Mesothelial cell of epicardium (in vitro differentiated cells): ENCODE measurements around the gene PLCXD3. TPM values are rescaled to one million over a fixed set of nuclear protein-coding genes. Genes with fewer than 3 reads are reported as not detected.

Experiments
- DNase-seq, 2 experiments: peaks; one replicate each; pipeline ENCODE4 v3.0.0; 2021; ENCODE audit warnings: low spot score in 2 of 2; ENCODE audit not compliant: unreplicated experiment in 2 of 2
- H3K27ac Mint-ChIP-seq: 2 replicates; pipeline ENCODE4 v1.8.0; 2021; ENCODE audit warnings: mixed read lengths
- H3K27me3 Mint-ChIP-seq: 2 replicates; pipeline ENCODE4 v1.8.0; 2021; ENCODE audit warnings: low read depth, mixed read lengths
- H3K36me3 Mint-ChIP-seq: 2 replicates; pipeline ENCODE4 v1.8.0; 2021; ENCODE audit warnings: mixed read lengths
- H3K4me1 Mint-ChIP-seq: 2 replicates; pipeline ENCODE4 v1.8.0; 2021; ENCODE audit warnings: mixed read lengths
- H3K4me3 Mint-ChIP-seq: 2 replicates; pipeline ENCODE4 v1.8.0; 2021; ENCODE audit warnings: mild to moderate bottlenecking, moderate library complexity, mixed read lengths
- H3K9me3 Mint-ChIP-seq: 2 replicates; pipeline ENCODE4 v1.8.0; 2021; ENCODE audit warnings: mixed read lengths
- total RNA-seq: library from RNA; stranded (reverse); gene quantifications from 3 replicates; pipeline ENCODE4 v1.2.1, GENCODE V29; 2021
- TF ChIP-seq, protein P1 (sequence below): fragments of 200-600 bp; sonication (generic); IDR thresholded peaks from one replicate; pipeline ENCODE4 v1.5.0; 2021; ENCODE audit warnings: antibody characterized with exemption; ENCODE audit not compliant: unreplicated experiment

The PLCXD3 gene
- total RNA-seq, 1 donor from 2014 or later, result not detected

DNA sequence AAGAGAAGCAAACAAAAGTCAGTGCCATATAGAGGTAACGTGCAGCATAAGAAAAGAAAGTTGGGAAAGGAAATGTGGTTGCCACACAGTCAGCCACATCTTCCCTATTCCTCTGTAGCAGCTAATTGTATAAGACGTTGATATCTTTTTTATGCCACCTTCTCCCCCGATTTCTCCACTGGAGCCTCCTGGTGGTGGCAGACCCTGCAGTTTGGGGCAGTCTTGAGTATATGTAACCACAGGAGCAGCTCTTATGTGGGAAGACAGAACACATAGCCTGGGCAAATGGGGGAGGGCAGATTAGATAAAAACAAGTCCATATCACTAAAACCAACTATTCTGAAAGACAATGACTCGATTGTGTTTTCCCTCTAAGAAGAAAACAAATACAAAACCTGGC is 99.7 kb downstream of the PLCXD3 start:
- Mint-ChIP-seq H3K4me1 (peaks cover 15% of the 10 kb centered on the region), H3K4me3 (no peak overlapping the region), H3K27me3 (no peaks in the 10 kb centered on the region), H3K36me3 (no peaks in the 10 kb centered on the region), H3K9me3 (no peaks in the 10 kb centered on the region), H3K27ac (no peak overlapping the region)
- no peak for DNase-seq
- TF ChIP-seq, protein P1, sequence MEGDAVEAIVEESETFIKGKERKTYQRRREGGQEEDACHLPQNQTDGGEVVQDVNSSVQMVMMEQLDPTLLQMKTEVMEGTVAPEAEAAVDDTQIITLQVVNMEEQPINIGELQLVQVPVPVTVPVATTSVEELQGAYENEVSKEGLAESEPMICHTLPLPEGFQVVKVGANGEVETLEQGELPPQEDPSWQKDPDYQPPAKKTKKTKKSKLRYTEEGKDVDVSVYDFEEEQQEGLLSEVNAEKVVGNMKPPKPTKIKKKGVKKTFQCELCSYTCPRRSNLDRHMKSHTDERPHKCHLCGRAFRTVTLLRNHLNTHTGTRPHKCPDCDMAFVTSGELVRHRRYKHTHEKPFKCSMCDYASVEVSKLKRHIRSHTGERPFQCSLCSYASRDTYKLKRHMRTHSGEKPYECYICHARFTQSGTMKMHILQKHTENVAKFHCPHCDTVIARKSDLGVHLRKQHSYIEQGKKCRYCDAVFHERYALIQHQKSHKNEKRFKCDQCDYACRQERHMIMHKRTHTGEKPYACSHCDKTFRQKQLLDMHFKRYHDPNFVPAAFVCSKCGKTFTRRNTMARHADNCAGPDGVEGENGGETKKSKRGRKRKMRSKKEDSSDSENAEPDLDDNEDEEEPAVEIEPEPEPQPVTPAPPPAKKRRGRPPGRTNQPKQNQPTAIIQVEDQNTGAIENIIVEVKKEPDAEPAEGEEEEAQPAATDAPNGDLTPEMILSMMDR, result no peak

DNA sequence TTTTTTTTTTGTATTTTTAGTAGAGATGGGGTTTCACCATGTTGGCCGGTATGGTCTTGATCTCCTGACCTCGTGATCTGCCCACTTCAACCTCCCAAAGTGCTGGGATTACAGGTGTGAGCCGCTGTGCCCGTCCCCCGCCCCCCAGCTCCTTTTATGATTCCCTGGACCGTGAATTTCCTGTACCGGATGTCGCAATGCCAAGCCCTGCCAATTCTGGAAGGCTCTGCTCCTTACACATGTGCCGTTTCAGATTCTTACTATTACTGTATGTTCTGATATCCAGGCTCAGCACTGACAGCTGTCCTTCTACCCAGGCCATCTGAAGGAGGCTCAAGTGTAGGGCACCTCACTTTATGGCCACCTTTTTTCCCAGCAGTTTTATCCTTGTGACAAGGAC is 100.1 kb downstream of the PLCXD3 start:
- Mint-ChIP-seq H3K9me3 (no peaks in the 10 kb centered on the region), H3K36me3 (no peaks in the 10 kb centered on the region), H3K4me1 (peaks cover 15% of the 10 kb centered on the region), H3K27me3 (no peaks in the 10 kb centered on the region), H3K4me3 (no peak overlapping the region), H3K27ac (no peak overlapping the region)
- TF ChIP-seq, protein P1, result no peak
- no peak for DNase-seq

DNA sequence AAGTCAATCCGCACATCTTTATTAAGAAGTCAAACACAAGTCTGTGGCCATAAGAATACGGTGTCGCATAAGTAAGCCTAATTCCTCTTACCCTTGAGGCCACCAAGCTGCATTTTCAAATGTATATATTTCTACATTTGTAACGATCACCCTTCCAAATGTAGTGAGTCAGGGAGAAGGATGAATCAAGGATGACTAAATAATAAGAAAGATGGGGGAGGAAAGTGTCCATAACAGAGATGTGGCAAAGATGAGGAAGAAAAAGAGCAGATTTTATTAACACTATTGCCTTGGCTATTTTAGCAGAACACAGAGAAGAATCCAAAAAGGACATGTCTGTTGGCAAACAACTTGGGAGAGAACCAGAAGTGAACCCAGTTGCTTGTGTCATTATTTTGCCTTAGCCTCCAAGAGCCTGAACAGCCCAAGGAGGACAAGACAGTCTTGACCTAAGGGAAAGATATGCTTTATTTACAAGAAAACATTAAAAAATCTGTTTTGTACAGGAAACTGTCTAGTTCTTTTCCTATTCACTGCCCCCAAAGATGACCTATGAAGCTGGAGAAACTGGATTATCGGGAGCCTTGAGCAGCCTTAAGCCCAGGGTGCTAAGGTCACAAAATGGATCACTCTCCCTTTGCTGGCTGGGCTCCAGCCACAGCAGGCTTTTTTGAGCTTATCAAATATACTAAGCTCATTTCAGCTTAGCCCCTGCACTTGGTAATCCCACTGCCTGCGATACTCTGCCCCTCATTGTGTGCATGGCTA is 101.5 kb downstream of the PLCXD3 start:
- Mint-ChIP-seq H3K27ac (no peak overlapping the region), H3K9me3 (no peaks in the 10 kb centered on the region), H3K4me3 (no peak overlapping the region), H3K4me1 (peaks cover 15% of the 10 kb centered on the region), H3K27me3 (no peaks in the 10 kb centered on the region), H3K36me3 (no peaks in the 10 kb centered on the region)
- DNase-seq, result no peak
- TF ChIP-seq, protein P1, result no peak

DNA sequence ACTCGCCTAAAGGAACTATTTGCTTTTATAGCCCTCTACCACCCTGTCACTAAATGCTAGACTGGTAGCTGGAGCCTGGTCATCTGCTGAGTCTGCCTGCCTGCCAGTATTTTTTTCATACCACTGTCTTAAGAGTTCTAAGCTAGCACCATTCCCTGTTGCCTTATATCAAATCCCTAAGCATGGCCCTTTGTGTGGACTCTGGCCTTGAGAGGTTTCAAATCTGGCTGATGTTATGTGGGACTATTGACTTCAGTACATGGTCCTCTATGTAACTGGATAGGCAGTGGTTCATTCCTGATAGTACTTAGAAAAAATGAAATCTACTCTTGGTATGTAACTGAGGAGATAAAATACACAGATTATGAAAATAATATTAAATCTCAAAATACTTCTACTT is 103.5 kb downstream of the PLCXD3 start:
- Mint-ChIP-seq H3K36me3 (no peaks in the 10 kb centered on the region), H3K4me3 (no peak overlapping the region), H3K4me1 (peaks cover 3% of the 10 kb centered on the region), H3K9me3 (no peaks in the 10 kb centered on the region), H3K27ac (no peak overlapping the region), H3K27me3 (no peaks in the 10 kb centered on the region)
- no peak for DNase-seq
- TF ChIP-seq, protein P1, result no peak

DNA sequence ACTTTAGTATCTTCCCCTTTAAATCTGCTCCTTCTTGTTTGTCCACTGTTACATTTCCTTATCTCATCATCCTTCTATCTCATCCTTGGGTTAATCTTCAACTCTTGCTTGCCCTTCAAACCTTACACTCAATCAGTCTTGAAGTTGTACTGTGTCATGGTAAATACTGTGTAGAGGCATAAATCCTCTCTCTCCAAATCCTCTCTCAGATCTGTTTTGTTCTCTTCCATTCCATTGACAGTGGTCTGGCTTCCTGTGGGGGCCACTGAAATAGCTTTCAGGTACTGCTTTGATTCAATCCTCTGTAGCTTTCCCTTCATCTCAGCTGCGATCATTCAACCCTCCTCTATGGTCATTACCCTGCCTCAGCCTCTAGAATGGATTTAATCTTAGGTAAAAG is 104.0 kb downstream of the PLCXD3 start:
- no peaks in the 10 kb centered on the region for H3K9me3 Mint-ChIP-seq
- no peak for DNase-seq
- H3K27me3 Mint-ChIP-seq, result no peaks in the 10 kb centered on the region
- TF ChIP-seq, protein P1, result no peak
- no peaks in the 10 kb centered on the region for H3K36me3 Mint-ChIP-seq
- H3K27ac Mint-ChIP-seq, result no peak overlapping the region
- H3K4me3 Mint-ChIP-seq, result no peak overlapping the region
- H3K4me1 Mint-ChIP-seq, result peaks cover 3% of the 10 kb centered on the region

DNA sequence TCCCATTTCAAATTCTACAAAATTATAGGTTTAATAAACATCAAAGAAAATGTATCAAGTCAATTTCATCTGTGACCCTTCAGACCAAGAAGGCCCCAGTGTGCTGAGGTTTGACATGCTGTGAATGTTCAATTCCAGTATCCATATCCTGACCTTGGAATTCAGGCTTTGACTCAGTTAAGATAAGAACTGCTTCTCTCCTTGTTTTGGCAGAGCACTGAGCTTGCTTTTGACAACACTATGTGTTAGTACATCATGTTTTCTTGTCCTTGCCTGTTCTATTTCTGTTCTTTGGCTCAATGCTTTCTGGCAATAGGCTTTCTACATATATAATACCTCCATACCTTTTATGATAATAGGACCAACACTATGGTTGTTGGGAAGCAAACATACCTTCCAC is 105.6 kb downstream of the PLCXD3 start:
- no peak for DNase-seq
- H3K27me3 Mint-ChIP-seq, result no peaks in the 10 kb centered on the region
- TF ChIP-seq, protein P1, result no peak
- no peaks in the 10 kb centered on the region for H3K36me3 Mint-ChIP-seq
- no peak overlapping the region for H3K27ac Mint-ChIP-seq
- no peak overlapping the region for H3K4me3 Mint-ChIP-seq
- peaks cover 3% of the 10 kb centered on the region for H3K4me1 Mint-ChIP-seq
- peaks cover 7% of the 10 kb centered on the region for H3K9me3 Mint-ChIP-seq
